Left lobe of liver (tissue), 2 donors: ENCODE measurements around the gene OSBP2. TPM values are rescaled to one million over a fixed set of nuclear protein-coding genes. Genes with fewer than 3 reads are reported as not detected.

Experiments used
- ATAC-seq: fragments of 200-7000 bp; cut with Tn5 transposase; one replicate; pipeline ENCODE4 v1.9.1; 2020; ENCODE audit warnings: mild to moderate bottlenecking, moderate library complexity
- DNase-seq: peaks from one replicate; pipeline ENCODE4 v3.0.0-alpha.2; 2020; ENCODE audit warnings: low spot score
- total RNA-seq: library from RNA; stranded (reverse); gene quantifications from one replicate; pipeline ENCODE4 v1.2.1, GENCODE V29; 2021
- donor health status: DM: no; HTN: no; CAD: no; lungs with moderate emphysema.
- donor health status: DM: no; HTN: yes; CAD: no.

The OSBP2 gene
- total RNA-seq, 1 donor from 2014 or later: 0.63 TPM

GRCh38 chr22:30890686-30891442 lies 196.2 kb downstream of the OSBP2 start:
- ATAC-seq (peak; percentile 81), DNase-seq (peak; percentile 51)

GRCh38 chr22:30891443-30891755 lies 196.7 kb downstream of the OSBP2 start:
- ATAC-seq: no peak
- DNase-seq: peak; percentile 27

GRCh38 chr22:30891781-30892180 lies 197.1 kb downstream of the OSBP2 start:
- ATAC-seq (no peak), DNase-seq (peak; percentile 36)

- DNase-seq (peak; percentile 26), ATAC-seq (no peak)
Observed at GRCh38 chr22:30892286-30892685, 197.6 kb downstream of the OSBP2 start.

- DNase-seq (no peak), ATAC-seq (no peak)
Observed at GRCh38 chr22:30892731-30893221, 198.1 kb downstream of the OSBP2 start.

- ATAC-seq: no peak
- no peak for DNase-seq
Observed at GRCh38 chr22:30893434-30894370, 199.0 kb downstream of the OSBP2 start.

- DNase-seq: no peak
- no peak for ATAC-seq
Observed at GRCh38 chr22:30894371-30894740, 199.7 kb downstream of the OSBP2 start.

GRCh38 chr22:30902496-30903357 lies 208.1 kb downstream of the OSBP2 start:
- ATAC-seq (no peak), DNase-seq (no peak)

- ATAC-seq: no peak
- no peak for DNase-seq
Observed at GRCh38 chr22:30903876-30904460, 209.3 kb downstream of the OSBP2 start.

GRCh38 chr22:30905696-30906341 lies 211.1 kb downstream of the OSBP2 start:
- no peak for ATAC-seq
- no peak for DNase-seq

- ATAC-seq: no peak
- DNase-seq: no peak
Observed at GRCh38 chr22:30906411-30906810, 211.7 kb downstream of the OSBP2 start.

GRCh38 chr22:30906946-30907345 lies 212.3 kb downstream of the OSBP2 start:
- ATAC-seq (no peak), DNase-seq (no peak)

- ATAC-seq: no peak
- DNase-seq: no peak
Observed at GRCh38 chr22:30908051-30908461, 213.4 kb downstream of the OSBP2 start.

- DNase-seq (no peak), ATAC-seq (no peak)
Observed at GRCh38 chr22:30909306-30909705, 214.6 kb downstream of the OSBP2 start.

- DNase-seq (no peak), ATAC-seq (no peak)
Observed at GRCh38 chr22:30910358-30910757, 215.7 kb downstream of the OSBP2 start.

- DNase-seq: no peak
- ATAC-seq: no peak
Observed at GRCh38 chr22:30918761-30919160, 224.1 kb downstream of the OSBP2 start.

- DNase-seq (peak; percentile 24), ATAC-seq (no peak)
Observed at GRCh38 chr22:30919973-30920372, 225.3 kb downstream of the OSBP2 start.

- ATAC-seq: peak; percentile 79
Observed at GRCh38 chr22:30920407-30920806, 225.7 kb downstream of the OSBP2 start.

GRCh38 chr22:30921108-30921507 lies 226.4 kb downstream of the OSBP2 start:
- DNase-seq: peak; percentile 35
- ATAC-seq: peak; percentile 28

More at GRCh38 chr22:30920407-30920806, 225.7 kb downstream of the OSBP2 start:
- DNase-seq: peak; percentile 72

GRCh38 chr22:30922151-30922611 lies 227.5 kb downstream of the OSBP2 start:
- ATAC-seq (peak; percentile 72), DNase-seq (peak; percentile 79)
